Measurements from ENCODE around the gene SLC26A9.

Gene SLC26A9

GRCh38 chr1:205990226-205990625 lies 47.0 kb upstream of the SLC26A9 start:
- Histone ChIP-seq H4K20me1 (ENCODE audit: insufficient read depth, low read length) (no peaks in the 10 kb centered on the region), H3K4me2 (ENCODE audit: insufficient read depth, low read length) (no peak overlapping the region), H3K9me3 (ENCODE audit: insufficient read depth, low read length, severe bottlenecking) (no peaks in the 10 kb centered on the region), H3K79me2 (ENCODE audit: insufficient read depth, low read length) (no peaks in the 10 kb centered on the region), H3K4me1 (ENCODE audit: insufficient read depth, low read length) (no peaks in the 10 kb centered on the region), H3K9ac (ENCODE audit: low read depth, low read length) (no peak overlapping the region), H3K36me3 (ENCODE audit: insufficient read depth, low read length) (no peaks in the 10 kb centered on the region), H3K27ac (ENCODE audit: low read length) (no peak overlapping the region), H3K4me3 (ENCODE audit: low read depth in 1 of 2, low read length in 2 of 2) (no peak overlapping the region), H2AFZ (ENCODE audit: low read depth, low read length) (no peak overlapping the region), H3K27me3 (ENCODE audit: insufficient read depth, low read length, poor library complexity) (no peaks in the 10 kb centered on the region)
- DNase-seq (no peak), ATAC-seq (ENCODE audit: insufficient read depth, low read depth) (no peak)
- TF ChIP-seq CTCF (IDR thresholded peaks at IDR 0.05; ENCODE audit: borderline replicate concordance, extremely low read depth, low read length, poor library complexity, severe bottlenecking) (no peak), EZH2 (IDR thresholded peaks at IDR 0.05; ENCODE audit: borderline replicate concordance, low read depth, low read length, severe bottlenecking) (no peak)

GRCh38 chr1:205989786-205990185 lies 46.5 kb upstream of the SLC26A9 start:
- H3K79me2 ChIP-seq (ENCODE audit: insufficient read depth, low read length), result no peaks in the 10 kb centered on the region
- H3K9me3 ChIP-seq (ENCODE audit: insufficient read depth, low read length, severe bottlenecking), result no peaks in the 10 kb centered on the region
- no peak for TF ChIP-seq EZH2 (IDR thresholded peaks at IDR 0.05; ENCODE audit: borderline replicate concordance, low read depth, low read length, severe bottlenecking)
- no peak for TF ChIP-seq CTCF (IDR thresholded peaks at IDR 0.05; ENCODE audit: borderline replicate concordance, extremely low read depth, low read length, poor library complexity, severe bottlenecking)
- H4K20me1 ChIP-seq (ENCODE audit: insufficient read depth, low read length), result no peaks in the 10 kb centered on the region
- H2AFZ ChIP-seq (ENCODE audit: low read depth, low read length), result no peak overlapping the region
- ATAC-seq (ENCODE audit: insufficient read depth, low read depth), result no peak
- H3K4me3 ChIP-seq (ENCODE audit: low read depth in 1 of 2, low read length in 2 of 2), result no peak overlapping the region
- H3K4me1 ChIP-seq (ENCODE audit: insufficient read depth, low read length), result no peaks in the 10 kb centered on the region
- no peak overlapping the region for H3K9ac ChIP-seq (ENCODE audit: low read depth, low read length)
- no peak for DNase-seq
- no peaks in the 10 kb centered on the region for H3K27me3 ChIP-seq (ENCODE audit: insufficient read depth, low read length, poor library complexity)
- H3K4me2 ChIP-seq (ENCODE audit: insufficient read depth, low read length), result no peak overlapping the region
- no peaks in the 10 kb centered on the region for H3K36me3 ChIP-seq (ENCODE audit: insufficient read depth, low read length)
- no peak overlapping the region for H3K27ac ChIP-seq (ENCODE audit: low read length)

- Histone ChIP-seq H4K20me1 (ENCODE audit: insufficient read depth, low read length) (0 out of 2 replicates have a peak, but pooled peaks cover 2% of the 10 kb centered on the region), H2AFZ (ENCODE audit: low read depth, low read length) (no peak overlapping the region), H3K27ac (ENCODE audit: low read length) (no peak overlapping the region), H3K9me3 (ENCODE audit: insufficient read depth, low read length, severe bottlenecking) (no peaks in the 10 kb centered on the region), H3K4me1 (ENCODE audit: insufficient read depth, low read length) (no peaks in the 10 kb centered on the region), H3K79me2 (ENCODE audit: insufficient read depth, low read length) (no peaks in the 10 kb centered on the region), H3K4me3 (ENCODE audit: low read depth in 1 of 2, low read length in 2 of 2) (no peak overlapping the region), H3K36me3 (ENCODE audit: insufficient read depth, low read length) (no peaks in the 10 kb centered on the region), H3K9ac (ENCODE audit: low read depth, low read length) (no peak overlapping the region), H3K4me2 (ENCODE audit: insufficient read depth, low read length) (no peak overlapping the region), H3K27me3 (ENCODE audit: insufficient read depth, low read length, poor library complexity) (no peaks in the 10 kb centered on the region)
- TF ChIP-seq EZH2 (IDR thresholded peaks at IDR 0.05; ENCODE audit: borderline replicate concordance, low read depth, low read length, severe bottlenecking) (no peak), CTCF (IDR thresholded peaks at IDR 0.05; ENCODE audit: borderline replicate concordance, extremely low read depth, low read length, poor library complexity, severe bottlenecking) (no peak)
- DNase-seq, result no peak
- no peak for ATAC-seq (ENCODE audit: insufficient read depth, low read depth)
Measured at GRCh38 chr1:205988585-205988995, 45.3 kb upstream of the SLC26A9 start.

- Histone ChIP-seq H3K79me2 (ENCODE audit: insufficient read depth, low read length) (no peaks in the 10 kb centered on the region), H3K9me3 (ENCODE audit: insufficient read depth, low read length, severe bottlenecking) (no peaks in the 10 kb centered on the region), H3K9ac (ENCODE audit: low read depth, low read length) (no peak overlapping the region), H3K27me3 (ENCODE audit: insufficient read depth, low read length, poor library complexity) (no peaks in the 10 kb centered on the region), H2AFZ (ENCODE audit: low read depth, low read length) (no peak overlapping the region), H3K27ac (ENCODE audit: low read length) (no peak overlapping the region), H3K4me3 (ENCODE audit: low read depth in 1 of 2, low read length in 2 of 2) (no peak overlapping the region), H4K20me1 (ENCODE audit: insufficient read depth, low read length) (0 out of 2 replicates have a peak, but pooled peaks cover 2% of the 10 kb centered on the region), H3K4me1 (ENCODE audit: insufficient read depth, low read length) (no peaks in the 10 kb centered on the region), H3K36me3 (ENCODE audit: insufficient read depth, low read length) (no peaks in the 10 kb centered on the region), H3K4me2 (ENCODE audit: insufficient read depth, low read length) (no peak overlapping the region)
- DNase-seq (no peak), ATAC-seq (ENCODE audit: insufficient read depth, low read depth) (no peak)
- TF ChIP-seq CTCF (IDR thresholded peaks at IDR 0.05; ENCODE audit: borderline replicate concordance, extremely low read depth, low read length, poor library complexity, severe bottlenecking) (no peak), EZH2 (IDR thresholded peaks at IDR 0.05; ENCODE audit: borderline replicate concordance, low read depth, low read length, severe bottlenecking) (no peak)
Measured at GRCh38 chr1:205986861-205987260, 43.6 kb upstream of the SLC26A9 start.

All from DND-41 (cell line).